HK-2 (cell line): ENCODE data around the gene MCF2L2.
A peak's percentile ranks its signal among the peaks of the same experiment; 100 is the strongest.
"Not testable (repeated sequence)": the region's sequence is repeated elsewhere in the genome, so short reads cannot be mapped to it uniquely, and the experiment has no call there.

Source experiments
- DNase-seq: peaks from one replicate; pipeline ENCODE4 v3.0.0-alpha.2; 2018; ENCODE audit not compliant: unreplicated experiment

MCF2L2 gene

DNA sequence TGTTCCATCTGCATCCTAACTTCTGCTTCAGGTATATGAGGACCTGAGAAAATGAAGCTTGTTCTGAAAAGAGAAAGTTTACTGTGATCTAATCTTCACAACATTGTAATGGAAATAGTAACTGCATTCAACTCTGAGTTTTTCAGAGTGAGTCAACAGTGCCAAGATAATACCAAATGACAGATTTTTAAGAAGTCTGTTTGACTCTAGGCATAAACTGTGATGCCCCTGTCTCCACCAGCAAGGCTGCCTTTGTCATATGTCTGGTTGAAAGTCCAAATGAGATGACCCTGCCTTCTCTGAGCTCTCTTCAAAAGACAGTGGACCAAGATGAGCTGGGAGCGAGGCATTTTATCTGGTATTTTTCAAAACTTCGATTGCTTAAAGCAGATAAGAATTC, 220.2 kb downstream of the MCF2L2 start:
- no peak for DNase-seq

DNA sequence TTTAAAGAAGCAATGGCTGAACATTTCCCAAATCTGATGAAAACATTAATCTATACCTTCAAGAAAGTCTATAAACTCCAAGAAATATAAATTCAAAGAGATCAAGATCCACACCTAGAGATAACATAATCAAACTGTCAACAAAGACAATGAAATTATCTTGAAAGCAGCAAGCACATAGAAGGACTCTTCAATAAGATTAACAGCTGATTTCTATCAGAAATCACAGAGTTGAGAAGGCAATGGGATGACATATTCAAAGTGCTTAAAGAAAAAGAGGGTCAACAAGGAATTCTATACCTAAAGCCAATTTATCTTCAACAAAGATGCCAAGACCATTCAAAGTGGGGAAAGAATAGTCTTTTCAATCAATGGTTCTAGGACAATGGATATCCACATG, 224.7 kb downstream of the MCF2L2 start:
- DNase-seq: no peak

DNA sequence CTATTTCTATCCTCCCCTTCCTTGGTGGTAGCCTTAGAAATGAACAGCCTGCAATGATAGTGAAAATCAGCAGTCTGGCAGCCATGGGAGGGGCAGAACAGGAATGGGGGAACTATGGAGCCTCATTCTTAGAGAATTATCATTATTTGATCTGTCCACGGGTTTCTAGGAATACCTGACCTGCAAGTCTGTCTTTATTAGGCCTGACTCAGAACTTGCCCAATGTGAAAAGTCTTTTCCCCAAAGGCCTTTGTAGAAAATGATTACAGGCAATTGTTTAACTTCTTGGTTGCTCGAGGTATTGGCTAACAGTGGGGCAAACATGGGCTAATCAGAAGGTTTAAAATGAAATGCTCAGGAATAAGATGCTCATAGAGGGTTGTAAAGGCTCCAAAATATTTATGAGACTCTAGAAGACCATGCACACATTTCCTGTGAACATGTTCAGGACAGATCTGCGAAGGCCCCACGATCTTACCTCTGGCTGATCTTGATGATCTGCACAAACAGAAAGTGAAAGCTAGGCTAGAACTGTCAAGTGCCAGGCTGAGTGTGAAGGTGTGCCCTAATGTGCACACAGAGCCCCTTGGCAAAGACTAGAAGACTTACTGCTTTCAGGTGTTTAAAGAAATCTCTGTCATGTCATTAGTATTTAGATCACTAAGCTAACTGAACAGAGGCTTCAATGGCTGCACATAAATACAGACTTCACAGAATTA, 226.3 kb downstream of the MCF2L2 start:
- DNase-seq: no peak

DNA sequence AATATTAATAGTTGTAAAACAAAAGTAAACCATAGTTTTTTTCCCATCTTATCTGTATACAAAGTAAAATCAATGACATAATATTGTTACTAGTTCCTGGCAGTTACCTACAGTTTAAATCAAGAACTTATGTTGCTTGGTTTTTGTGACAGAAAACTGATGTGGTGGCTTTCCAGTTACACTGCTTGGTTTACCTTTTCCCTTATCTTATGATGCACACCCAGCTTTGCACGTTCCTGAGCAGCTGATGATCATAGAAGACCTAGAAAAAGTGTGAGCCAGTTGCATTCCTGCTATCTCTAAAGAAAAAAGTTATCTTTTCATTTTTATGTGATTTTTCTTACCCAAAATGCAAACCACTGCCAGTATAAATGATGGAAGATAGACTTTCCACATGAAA, 229.5 kb downstream of the MCF2L2 start:
- DNase-seq: no peak

DNA sequence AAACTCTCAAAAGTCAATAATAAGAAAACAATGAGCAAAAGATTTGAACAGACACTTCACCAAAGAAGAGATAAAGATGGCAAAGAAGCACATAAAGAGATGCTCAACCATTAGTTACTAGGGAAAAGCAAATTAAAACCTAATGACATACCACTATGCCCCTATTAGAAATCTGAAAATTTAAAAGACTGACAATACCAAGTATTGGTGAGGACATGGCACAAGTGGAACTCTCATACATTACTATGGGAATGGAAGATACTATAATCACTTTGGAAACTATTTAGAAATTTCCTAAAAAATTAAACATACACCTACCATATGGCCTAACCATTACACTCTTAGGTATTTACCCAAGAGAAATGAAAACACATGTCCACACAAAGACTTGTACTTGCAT, 230.7 kb downstream of the MCF2L2 start:
- DNase-seq: no peak

DNA sequence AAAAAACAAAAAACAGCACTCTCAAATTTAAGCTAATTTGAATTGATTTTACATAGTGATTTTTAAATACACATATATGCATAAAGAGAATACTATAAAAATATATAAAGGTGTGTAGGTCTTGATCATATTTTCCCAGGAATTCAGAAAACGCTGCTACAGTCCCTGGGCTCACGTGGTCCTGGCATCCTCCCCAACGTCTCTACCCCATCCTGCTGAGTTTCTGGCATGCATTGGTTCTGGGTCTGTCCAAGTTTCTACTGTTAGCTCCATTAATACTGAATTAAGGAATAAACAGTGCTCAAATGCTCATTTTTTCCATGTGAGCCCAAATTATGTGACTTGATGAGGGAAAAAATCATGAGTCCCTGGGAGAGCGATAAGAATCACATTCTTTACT, 233.2 kb downstream of the MCF2L2 start:
- no peak for DNase-seq

DNA sequence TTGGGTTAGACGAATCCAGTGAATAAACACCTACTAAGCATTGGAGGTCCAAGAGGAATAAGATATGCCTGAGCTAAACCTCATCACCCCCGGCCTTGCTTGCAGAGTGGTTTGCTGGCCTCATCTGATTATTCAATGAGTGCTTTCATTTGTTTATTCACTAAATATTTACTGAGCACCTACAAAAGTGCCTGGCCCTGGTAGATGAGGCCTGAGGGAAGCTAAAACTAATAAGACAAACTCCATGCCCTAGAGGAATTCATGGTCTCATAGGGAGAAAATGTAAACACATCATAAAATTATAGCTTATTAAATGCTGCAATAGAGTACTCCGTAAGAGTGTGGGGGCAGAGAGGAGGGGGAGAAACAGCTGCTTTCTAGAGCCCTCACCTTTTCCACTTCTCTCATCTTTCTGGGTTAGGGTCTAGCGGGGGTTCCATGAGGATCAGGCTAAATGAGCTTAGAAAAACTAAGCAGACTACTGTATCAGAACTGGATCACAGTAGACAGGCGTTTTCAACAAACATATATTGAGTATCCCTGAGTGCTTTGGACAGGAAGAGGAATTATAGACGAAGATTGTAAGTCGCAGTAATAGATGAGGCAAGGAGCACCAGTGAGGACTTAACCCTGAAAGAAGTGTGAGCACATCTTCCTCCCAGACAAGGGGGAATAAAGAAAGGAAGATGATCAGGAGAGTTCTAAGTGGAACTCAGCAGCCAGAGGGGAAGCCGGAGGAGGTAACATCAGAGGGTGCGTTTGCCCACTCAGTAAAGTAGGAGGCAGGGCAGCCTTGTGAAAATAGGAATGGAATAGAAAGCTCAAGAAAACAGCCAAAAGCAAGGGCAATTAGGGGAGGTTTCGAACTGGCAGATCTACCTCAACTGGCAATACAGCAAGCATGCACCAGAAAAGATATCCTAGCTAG, 234.4 kb downstream of the MCF2L2 start:
- no peak for DNase-seq

DNA sequence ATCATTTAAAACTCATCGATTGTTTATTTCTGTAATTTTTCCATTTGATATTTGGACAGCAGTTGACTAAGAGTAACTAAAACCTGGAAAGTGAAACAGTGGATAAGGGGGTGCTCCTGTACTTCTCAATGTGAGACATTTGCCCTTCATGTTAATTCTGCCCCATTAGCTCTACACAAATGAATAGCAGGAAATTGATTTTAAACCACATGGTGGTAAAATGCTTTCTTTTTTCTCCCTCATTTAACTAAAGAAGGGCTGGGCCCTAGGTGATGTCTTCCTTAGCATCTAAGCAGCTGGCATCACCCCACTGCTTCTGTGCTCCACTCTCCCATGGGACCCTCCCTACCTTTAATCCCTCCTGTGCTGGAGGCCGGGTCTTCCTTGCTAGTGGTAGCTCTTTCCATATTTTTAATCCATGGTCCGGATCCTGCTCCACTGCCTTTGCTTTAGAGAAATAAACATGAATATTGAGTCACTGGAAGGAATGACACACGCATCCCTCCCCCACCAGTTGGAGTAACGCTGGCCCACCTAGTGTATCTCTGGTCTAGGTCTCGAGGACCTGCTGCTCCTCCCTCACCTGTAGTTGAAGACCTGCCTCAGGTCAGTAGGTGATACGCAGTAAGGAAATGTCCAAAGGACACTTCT, 235.6 kb downstream of the MCF2L2 start:
- DNase-seq: no peak

DNA sequence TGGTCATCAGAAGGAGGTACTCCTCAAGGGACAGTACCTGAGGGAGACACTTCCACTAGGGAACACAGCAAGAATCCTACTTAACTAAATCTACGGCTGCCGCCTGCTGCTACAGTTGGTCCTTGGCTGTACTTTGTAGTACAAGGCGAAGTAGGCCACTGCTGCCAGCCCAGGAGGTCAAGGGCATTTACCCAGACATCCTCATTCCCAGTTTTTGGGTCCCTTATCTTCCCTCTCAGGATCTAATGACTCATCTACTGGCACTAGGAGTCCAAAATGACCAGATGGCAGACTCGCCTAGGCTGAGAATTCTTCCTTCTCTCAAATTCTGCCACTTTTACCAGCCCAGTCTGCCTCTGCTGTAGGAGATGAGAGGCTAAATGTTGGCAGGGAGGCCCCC, 238.8 kb downstream of the MCF2L2 start:
- no peak for DNase-seq

DNA sequence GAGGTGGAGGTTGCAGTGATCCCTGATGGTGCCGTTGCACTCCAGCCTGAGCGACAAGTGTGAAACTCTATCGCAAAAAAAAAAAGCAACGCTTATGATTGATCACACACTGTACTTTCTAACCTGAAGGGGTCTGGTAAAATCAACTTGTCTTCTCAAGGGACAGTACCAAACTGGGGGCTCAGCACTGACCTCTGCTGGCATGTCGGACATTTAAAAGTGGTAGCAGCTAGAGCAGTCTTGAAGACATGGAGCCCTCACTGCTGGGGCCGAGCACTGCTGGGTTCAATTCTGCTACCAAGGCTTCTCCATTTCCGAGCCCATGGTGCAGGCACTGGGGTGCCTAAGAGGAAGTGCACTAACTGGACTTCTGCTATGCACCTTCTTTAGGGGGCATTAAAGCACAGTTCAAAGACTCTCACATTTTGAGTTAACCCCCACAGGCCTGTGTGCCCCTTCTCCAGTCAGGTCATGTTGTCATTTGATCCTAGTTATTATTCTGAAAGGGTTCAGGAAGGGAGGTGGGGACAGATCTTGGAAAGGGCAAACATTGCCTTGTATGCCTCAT, 239.4 kb downstream of the MCF2L2 start:
- no peak for DNase-seq

DNA sequence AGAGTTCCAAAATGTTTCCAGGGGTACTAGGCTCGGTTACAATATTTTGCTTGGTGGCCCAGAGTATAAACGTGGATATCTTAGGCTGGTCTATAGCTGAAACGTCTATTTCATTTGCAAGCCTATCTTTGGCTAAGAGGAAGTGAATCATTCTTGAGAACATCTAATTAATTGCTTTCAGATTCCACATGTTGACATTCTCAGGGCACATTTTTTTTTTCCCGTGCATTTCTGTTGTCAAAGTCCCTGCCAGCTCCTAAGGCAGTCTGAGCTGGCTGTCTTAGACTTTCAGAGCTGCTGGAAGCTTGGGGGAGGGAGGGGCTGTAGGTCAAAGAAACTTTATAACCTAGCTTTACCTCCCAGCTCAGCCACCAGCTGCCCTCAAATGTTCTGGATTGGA, 242.7 kb downstream of the MCF2L2 start:
- DNase-seq: no peak

DNA sequence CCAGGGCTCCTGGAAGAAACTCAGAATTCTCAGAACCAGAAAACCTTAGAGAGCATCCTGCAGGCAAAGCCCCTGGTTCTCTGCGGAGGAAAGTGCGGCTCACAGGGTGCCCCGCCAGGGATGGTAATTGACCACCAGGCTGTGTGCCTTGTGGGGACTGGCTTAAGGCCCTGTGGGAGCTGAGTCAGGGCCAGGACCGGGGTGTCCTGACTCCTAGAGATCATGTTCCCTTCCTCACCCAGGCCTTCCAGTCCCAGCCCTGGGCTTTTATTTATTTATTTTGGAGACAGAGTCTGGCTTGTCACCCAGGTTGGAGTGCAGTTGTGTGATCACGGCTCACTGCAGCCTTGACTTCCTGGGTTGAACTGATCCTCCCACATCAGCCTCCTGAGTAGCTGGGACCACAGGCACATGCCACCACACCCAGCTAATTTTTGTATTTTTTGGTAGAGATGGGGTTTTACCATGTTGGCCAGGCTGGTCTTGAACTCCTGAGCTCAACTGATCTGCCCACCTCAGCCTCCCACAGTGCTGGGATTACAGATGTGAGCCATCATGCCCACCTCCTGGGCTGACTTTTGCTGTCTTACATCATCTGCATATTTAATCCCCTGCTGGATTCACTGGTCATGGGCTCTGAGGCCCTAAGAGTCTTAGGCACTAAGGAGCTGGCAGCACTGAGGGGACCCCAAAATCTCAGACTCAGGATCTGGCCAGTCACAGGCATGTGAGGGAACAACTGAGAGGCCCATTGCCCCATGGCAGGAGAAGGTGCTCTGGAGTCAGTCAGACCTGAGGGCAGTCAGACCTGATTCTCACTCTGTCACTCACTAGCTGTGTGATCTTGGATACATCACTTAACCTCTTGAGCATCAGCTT, 245.4 kb downstream of the MCF2L2 start:
- no peak for DNase-seq

DNA sequence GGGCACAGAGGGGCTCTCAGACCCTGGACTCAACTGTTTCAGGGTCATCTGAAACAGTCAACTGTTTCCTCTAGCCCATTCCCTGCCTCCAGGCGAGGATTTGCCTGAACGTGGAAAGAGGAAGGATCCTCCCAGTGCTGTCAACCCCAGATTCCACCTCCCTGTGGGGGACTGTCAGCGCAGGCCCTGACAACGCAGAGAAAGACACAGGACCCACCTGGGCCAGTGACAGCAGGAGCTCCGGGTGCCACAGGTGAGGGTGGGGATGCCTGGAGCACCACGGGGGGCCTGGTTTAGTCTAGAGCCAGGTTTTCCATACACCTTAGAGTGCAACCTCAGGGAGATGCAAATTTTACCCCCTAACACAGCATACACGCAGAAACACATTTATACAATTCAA, 246.3 kb downstream of the MCF2L2 start:
- DNase-seq: no peak

DNA sequence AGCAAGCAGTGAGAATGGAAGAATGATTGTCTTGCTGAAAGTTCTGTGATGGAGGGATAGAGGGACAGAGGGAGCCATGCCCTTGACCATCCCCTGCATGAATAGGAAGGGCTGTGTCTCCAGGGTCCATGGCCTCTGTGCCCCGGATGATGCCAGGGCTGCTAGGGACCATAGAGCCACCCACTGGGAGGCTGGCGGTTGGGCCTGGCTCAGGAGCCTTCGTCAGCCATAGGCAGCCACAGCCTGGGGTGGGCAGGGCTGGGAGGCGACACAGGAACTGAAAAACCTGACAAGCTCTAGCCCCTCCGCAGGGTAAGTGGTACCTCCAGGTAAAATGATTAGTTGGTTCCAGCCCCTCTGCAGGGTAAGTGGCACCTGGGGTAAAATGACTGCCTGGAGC, 246.8 kb downstream of the MCF2L2 start:
- no peak for DNase-seq

DNA sequence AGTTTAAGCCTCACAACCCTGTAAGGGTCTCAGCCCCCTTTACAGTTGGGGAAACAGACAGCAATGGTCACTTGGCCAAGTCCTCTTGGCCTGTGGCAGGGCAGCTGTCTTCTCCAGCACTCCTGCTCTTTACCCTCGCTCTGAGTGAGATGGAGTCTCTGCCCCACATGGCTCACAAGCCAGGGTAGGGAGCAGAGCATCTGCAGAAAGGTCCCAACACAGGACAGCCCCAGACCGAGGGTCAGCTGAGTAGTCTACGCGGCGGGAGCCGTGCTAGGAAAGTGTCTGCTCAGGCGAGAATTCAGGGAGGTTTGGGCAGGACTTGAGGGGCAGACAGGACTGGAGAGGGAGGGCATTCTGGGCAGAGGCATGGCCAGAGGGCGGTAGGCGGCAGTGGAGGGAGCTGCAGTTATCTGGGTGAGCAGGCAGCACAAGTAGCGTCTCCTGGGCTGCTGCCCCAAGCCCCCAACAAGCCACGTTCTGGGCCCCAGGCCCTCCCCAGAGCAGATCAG, 247.6 kb downstream of the MCF2L2 start:
- no peak for DNase-seq

DNA sequence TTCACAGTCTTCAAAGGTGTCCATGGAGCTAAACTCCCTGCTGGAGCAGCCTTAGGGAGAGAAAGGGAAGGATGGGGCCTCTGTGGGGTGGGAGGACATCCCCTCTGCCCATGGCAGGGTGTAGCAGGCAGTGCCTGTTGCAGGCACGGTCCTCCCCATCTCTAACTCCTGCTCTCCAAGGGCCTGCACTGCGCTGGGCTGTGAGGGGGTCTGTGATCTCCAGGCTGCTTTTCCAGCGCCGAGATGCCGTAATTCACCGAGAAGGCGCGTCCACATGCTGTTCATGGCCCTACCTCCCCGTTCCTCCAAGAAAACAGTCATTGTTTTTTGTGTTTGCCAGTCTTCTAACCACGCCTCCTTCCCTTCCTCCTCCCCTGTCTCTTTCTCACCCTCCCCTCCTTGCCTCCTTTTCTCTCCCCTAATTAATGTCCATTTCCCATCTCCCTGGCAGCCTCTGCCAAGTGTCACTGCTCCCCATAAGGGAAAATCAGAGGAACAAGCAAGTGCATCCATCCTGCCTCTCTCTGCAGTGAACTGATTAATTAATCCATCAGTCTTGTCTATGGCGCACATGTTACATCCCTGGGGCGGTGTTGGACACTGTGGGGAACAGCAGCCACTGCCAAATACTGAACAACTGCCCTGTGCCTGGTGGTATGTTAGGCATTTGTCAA, 248.2 kb downstream of the MCF2L2 start:
- DNase-seq: no peak

DNA sequence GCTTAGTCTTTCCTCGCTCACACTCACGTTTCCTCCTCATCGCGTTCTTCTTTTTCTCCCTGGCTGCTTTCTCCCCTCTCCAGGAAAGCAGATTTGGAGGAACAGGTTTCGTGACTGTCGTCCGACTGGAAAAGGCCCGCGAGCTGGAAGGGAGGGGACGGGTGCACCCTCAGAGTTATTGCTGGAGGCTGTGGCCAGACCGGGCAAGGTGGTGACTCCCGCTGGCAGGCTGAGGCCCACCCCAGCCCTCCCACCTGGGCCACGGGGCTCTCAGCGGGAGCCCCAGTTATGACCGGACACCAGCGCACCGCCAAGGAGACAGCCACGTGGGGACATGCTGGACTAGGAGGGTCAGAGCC, 248.9 kb downstream of the MCF2L2 start:
- not testable (repeated sequence) for DNase-seq

DNA sequence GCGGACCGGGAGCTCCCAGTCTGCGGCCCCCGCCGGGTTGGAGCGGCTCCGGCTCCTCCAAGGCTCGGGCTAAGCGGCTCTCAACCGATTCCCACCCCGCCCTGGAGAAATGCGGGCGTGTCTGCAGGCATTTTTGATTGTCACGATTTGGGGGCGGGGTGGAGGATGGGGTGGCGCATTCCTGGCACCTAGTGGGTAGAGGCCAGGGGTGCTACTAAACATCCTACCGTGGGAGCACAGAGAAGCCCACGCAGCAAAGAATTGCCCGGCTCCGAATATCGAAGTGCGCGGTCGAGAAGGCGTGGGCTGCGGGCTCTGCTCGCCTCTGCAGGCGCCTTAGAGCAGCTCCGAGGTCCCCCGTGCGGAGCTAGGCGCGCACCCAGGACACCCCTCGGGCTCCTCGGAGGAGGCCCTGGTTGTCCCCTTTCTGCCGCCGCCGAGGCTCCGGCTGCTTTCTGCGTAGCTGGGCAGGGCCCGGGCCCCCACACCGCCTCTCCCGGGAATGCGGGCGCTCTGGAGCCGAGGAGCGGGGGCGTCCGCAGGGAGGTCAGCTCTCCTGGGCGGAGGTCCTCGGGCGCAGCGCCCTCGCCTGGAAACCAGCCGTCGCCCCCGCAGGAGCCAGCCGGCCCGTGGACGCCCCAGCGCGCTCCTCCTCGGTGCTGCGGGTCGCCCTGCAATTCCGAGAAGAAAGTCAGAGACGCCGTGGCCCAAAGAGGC, 249.4 kb downstream of the MCF2L2 start:
- DNase-seq: peak; percentile 20

DNA sequence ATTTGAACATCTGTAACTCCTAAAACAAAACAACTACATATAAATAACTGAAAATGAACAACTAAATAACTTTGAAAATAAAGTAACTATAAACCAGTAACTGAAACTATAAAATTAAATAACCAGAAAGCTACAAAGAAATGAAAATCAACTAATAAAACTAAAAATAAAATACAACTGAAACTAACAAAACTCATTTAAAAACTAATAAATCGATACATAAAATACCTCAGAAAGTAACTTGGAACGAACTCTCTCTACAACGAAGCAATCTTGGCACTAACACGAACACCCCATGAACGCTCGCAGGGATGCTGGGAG, 249.9 kb downstream of the MCF2L2 start:
- no peak for DNase-seq

DNA sequence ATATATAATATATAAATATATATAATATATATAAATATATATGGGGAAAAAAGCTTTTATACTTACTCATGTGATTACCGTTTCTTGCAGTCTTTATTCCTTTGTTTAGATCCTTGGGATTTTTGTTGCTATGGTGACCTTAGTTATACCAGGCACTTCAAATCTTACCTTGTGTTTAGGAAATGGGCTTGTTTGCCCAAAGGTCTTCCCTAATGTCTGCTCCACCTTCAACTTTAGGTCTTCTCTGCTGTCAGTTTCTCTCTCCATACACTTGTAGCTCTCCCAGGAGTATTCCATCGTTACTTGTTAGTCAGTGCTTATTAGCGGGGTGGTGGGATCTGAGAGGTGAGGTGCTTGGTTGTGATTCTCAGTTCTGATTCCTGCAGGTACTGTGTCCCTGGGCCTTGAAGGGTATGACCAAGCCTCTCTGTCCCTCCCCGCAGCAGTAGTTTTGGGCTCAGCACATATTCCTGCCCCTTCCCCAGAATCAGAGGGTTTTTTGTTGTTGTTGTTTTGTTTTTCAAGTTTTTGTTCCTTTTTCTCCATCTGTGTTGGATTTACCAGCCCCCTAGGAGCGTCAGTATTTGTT, 256.3 kb downstream of the MCF2L2 start:
- DNase-seq: no peak
